Measurements from ENCODE around the gene MFAP1.

GRCh38 chr15:43872416-43873020, 48.0 kb upstream of the MFAP1 start:
- TF ChIP-seq SUZ12 (IDR thresholded peaks at IDR 0.05) (no peak), FOXK2 (IDR thresholded peaks at IDR 0.05) (no peak), CTBP1 (IDR thresholded peaks at IDR 0.05; ENCODE audit: borderline replicate concordance) (no peak), BHLHE40 (IDR thresholded peaks at IDR 0.05; ENCODE audit: borderline replicate concordance) (no peak), PKNOX1 (IDR thresholded peaks at IDR 0.05) (no peak), ELF4 (IDR thresholded peaks at IDR 0.05) (no peak), HDGF (IDR thresholded peaks at IDR 0.05; ENCODE audit: borderline replicate concordance) (no peak), ZNF384 (IDR thresholded peaks at IDR 0.05) (no peak), NFRKB (IDR thresholded peaks at IDR 0.05) (no peak), L3MBTL2 (conservative IDR thresholded peaks at IDR 0.05) (no peak), SP1 (IDR thresholded peaks at IDR 0.05) (no peak), ARNT (IDR thresholded peaks at IDR 0.05) (no peak)

Data from HEK293T (cell line).